ENCODE measurements around the gene BMPR1A. TPM values are rescaled to one million over a fixed set of nuclear protein-coding genes. Genes with fewer than 3 reads are reported as not detected.

BMPR1A gene
- total RNA-seq, 2 experiments from 2014 or later = 0.47 to 1.1 TPM

GRCh38 chr10:86726677-86726999, 29.8 kb upstream of the BMPR1A start:
- DNase-seq (ENCODE audit: low spot score) = no peak
- Histone ChIP-seq H2AFZ (ENCODE audit: low read length) (no peak overlapping the region), H3K9me2 (ENCODE audit: insufficient read depth, low read length) (no peaks in the 10 kb centered on the region), H3K9me3 (ENCODE audit: low read length) (no peaks in the 10 kb centered on the region), H3K27ac (ENCODE audit: low read depth, low read length, poor library complexity, severe bottlenecking) (no peak overlapping the region), H4K20me1 (ENCODE audit: insufficient read depth, low read length) (no peaks in the 10 kb centered on the region), H3K36me3 (ENCODE audit: insufficient read depth, low read length) (no peaks in the 10 kb centered on the region), H3K4me3 (ENCODE audit: low read depth, low read length, poor library complexity, severe bottlenecking) (no peak overlapping the region), H3K4me2 (ENCODE audit: low read length) (no peak overlapping the region), H3K4me1 (ENCODE audit: insufficient read depth, low read length, poor library complexity, severe bottlenecking) (peaks cover 4% of the 10 kb centered on the region), H3K79me2 (ENCODE audit: insufficient read depth, low read depth, low read length) (no peaks in the 10 kb centered on the region)
- intact Hi-C loops (cut with micrococcal nuclease; ENCODE audit: unreplicated experiment) = no loop called here
- no TSS peak for BruUV-seq (replicated peaks)
- ChIA-PET POLR2A (no interaction called here), CTCF (ENCODE audit: unreplicated experiment) (no interaction called here)
- TF ChIP-seq, protein P1, sequence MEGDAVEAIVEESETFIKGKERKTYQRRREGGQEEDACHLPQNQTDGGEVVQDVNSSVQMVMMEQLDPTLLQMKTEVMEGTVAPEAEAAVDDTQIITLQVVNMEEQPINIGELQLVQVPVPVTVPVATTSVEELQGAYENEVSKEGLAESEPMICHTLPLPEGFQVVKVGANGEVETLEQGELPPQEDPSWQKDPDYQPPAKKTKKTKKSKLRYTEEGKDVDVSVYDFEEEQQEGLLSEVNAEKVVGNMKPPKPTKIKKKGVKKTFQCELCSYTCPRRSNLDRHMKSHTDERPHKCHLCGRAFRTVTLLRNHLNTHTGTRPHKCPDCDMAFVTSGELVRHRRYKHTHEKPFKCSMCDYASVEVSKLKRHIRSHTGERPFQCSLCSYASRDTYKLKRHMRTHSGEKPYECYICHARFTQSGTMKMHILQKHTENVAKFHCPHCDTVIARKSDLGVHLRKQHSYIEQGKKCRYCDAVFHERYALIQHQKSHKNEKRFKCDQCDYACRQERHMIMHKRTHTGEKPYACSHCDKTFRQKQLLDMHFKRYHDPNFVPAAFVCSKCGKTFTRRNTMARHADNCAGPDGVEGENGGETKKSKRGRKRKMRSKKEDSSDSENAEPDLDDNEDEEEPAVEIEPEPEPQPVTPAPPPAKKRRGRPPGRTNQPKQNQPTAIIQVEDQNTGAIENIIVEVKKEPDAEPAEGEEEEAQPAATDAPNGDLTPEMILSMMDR (conservative IDR thresholded peaks at IDR 0.05; ENCODE audit: low read length) = no peak
- no peak for TF ChIP-seq EZH2phosphoT487 (IDR thresholded peaks at IDR 0.05; ENCODE audit: borderline replicate concordance, low read depth, low read length)

DNA sequence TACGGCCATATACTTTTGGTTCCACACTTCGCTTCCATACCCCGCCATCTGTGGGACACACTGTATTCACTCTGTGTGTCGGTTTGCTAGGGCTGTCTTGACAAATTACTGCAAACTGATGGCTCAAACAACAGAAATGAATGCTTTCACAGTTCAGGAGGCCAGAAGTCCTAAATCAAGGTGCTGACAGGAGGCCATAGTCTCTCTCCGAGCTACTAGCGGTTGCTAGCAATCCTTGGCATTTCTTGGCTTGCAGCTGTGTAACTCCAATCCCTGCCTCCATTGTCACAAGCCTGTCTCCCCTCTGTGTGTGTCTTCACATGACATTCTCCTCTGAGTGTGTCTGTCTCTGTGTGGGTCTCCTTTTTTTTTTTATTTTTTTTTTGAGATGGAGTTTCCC, 28.9 kb upstream of the BMPR1A start:
- TF ChIP-seq, protein P1 (conservative IDR thresholded peaks at IDR 0.05; ENCODE audit: low read length) = no peak
- no peak for TF ChIP-seq EZH2phosphoT487 (IDR thresholded peaks at IDR 0.05; ENCODE audit: borderline replicate concordance, low read depth, low read length)
- intact Hi-C loops (cut with micrococcal nuclease; ENCODE audit: unreplicated experiment) = no loop called here
- no peak overlapping the region for H3K27ac ChIP-seq (ENCODE audit: low read depth, low read length, poor library complexity, severe bottlenecking)
- BruUV-seq (replicated peaks) = no TSS peak
- no peak overlapping the region for H2AFZ ChIP-seq (ENCODE audit: low read length)
- no peaks in the 10 kb centered on the region for H3K79me2 ChIP-seq (ENCODE audit: insufficient read depth, low read depth, low read length)
- no peaks in the 10 kb centered on the region for H3K36me3 ChIP-seq (ENCODE audit: insufficient read depth, low read length)
- no peaks in the 10 kb centered on the region for H4K20me1 ChIP-seq (ENCODE audit: insufficient read depth, low read length)
- ChIA-PET CTCF (ENCODE audit: unreplicated experiment) (no interaction called here), POLR2A (interaction anchor here (0.7 kb wide), 1 partner anchor 157 kb away, joined by 3 read pairs; no protein-coding TSS in a partner anchor)
- no peaks in the 10 kb centered on the region for H3K9me2 ChIP-seq (ENCODE audit: insufficient read depth, low read length)
- no peak for DNase-seq (ENCODE audit: low spot score)
- H3K4me3 ChIP-seq (ENCODE audit: low read depth, low read length, poor library complexity, severe bottlenecking) = no peak overlapping the region
- H3K4me1 ChIP-seq (ENCODE audit: insufficient read depth, low read length, poor library complexity, severe bottlenecking) = peaks cover 4% of the 10 kb centered on the region
- H3K4me2 ChIP-seq (ENCODE audit: low read length) = no peak overlapping the region
- no peaks in the 10 kb centered on the region for H3K9me3 ChIP-seq (ENCODE audit: low read length)

- H3K4me1 ChIP-seq (ENCODE audit: insufficient read depth, low read length, poor library complexity, severe bottlenecking) = peaks cover 2% of the 10 kb centered on the region
- no TSS peak for BruUV-seq (replicated peaks)
- TF ChIP-seq EZH2phosphoT487 (IDR thresholded peaks at IDR 0.05; ENCODE audit: borderline replicate concordance, low read depth, low read length) = no peak
- TF ChIP-seq, protein P1 (conservative IDR thresholded peaks at IDR 0.05; ENCODE audit: low read length) = no peak
- no peak overlapping the region for H2AFZ ChIP-seq (ENCODE audit: low read length)
- DNase-seq (ENCODE audit: low spot score) = no peak
- ChIA-PET CTCF (ENCODE audit: unreplicated experiment) (no interaction called here), POLR2A (interaction anchor here (0.7 kb wide), 1 partner anchor 157 kb away, joined by 3 read pairs; no protein-coding TSS in a partner anchor)
- no peaks in the 10 kb centered on the region for H3K36me3 ChIP-seq (ENCODE audit: insufficient read depth, low read length)
- intact Hi-C loops (cut with micrococcal nuclease; ENCODE audit: unreplicated experiment) = no loop called here
- H3K9me3 ChIP-seq (ENCODE audit: low read length) = no peaks in the 10 kb centered on the region
- H3K9me2 ChIP-seq (ENCODE audit: insufficient read depth, low read length) = no peaks in the 10 kb centered on the region
- no peaks in the 10 kb centered on the region for H4K20me1 ChIP-seq (ENCODE audit: insufficient read depth, low read length)
- H3K79me2 ChIP-seq (ENCODE audit: insufficient read depth, low read depth, low read length) = no peaks in the 10 kb centered on the region
- no peak overlapping the region for H3K4me3 ChIP-seq (ENCODE audit: low read depth, low read length, poor library complexity, severe bottlenecking)
- no peak overlapping the region for H3K27ac ChIP-seq (ENCODE audit: low read depth, low read length, poor library complexity, severe bottlenecking)
- no peak overlapping the region for H3K4me2 ChIP-seq (ENCODE audit: low read length)
Observed at GRCh38 chr10:86728056-86728455, 28.4 kb upstream of the BMPR1A start.

All from OCI-LY7 (cell line).